ENCODE measurements around the gene RAD51D.

RAD51D gene

DNA sequence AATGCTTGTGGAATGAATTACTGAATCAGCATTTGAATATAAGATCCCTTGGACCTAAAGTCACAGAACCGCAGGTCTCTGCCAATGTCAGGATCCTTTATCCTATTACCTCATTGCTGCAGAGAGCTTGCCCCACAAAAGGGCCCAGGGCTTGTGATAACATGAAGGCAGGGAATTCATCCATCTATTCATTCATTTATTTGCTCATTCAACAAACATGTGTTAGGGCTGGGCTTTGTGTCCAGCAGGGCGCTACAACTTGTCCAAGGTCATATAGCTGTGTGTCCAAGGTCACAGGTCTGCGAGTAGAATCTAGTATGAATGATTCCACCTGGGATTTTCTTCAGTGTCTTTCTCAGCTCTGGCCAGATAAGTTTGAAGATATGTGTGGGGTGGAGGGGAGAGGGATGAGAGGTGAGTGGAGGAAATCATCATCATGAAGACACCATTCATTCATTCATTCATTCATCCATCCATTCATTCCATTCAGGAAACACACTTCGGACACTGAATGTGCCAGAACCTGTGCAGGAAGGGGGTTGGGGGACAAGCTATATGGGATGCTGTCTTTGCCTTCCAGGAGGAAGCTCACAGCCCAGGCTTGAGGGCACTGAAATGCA is 26.7 kb upstream of the RAD51D start:
- TF ChIP-seq, protein P1, sequence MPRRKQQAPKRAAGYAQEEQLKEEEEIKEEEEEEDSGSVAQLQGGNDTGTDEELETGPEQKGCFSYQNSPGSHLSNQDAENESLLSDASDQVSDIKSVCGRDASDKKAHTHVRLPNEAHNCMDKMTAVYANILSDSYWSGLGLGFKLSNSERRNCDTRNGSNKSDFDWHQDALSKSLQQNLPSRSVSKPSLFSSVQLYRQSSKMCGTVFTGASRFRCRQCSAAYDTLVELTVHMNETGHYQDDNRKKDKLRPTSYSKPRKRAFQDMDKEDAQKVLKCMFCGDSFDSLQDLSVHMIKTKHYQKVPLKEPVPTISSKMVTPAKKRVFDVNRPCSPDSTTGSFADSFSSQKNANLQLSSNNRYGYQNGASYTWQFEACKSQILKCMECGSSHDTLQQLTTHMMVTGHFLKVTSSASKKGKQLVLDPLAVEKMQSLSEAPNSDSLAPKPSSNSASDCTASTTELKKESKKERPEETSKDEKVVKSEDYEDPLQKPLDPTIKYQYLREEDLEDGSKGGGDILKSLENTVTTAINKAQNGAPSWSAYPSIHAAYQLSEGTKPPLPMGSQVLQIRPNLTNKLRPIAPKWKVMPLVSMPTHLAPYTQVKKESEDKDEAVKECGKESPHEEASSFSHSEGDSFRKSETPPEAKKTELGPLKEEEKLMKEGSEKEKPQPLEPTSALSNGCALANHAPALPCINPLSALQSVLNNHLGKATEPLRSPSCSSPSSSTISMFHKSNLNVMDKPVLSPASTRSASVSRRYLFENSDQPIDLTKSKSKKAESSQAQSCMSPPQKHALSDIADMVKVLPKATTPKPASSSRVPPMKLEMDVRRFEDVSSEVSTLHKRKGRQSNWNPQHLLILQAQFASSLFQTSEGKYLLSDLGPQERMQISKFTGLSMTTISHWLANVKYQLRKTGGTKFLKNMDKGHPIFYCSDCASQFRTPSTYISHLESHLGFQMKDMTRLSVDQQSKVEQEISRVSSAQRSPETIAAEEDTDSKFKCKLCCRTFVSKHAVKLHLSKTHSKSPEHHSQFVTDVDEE (CRISPR knock-in tag; IDR thresholded peaks at IDR 0.05), result no peak
- TF ChIP-seq TCF4 (CRISPR knock-in tag; IDR thresholded peaks at IDR 0.05; ENCODE audit: borderline replicate concordance) (no peak), ISL1 (CRISPR knock-in tag; IDR thresholded peaks at IDR 0.05) (no peak), ZNF70 (CRISPR knock-in tag; IDR thresholded peaks at IDR 0.05) (no peak), ZFP3 (CRISPR knock-in tag; IDR thresholded peaks at IDR 0.05) (no peak), ESRRG (CRISPR knock-in tag; IDR thresholded peaks at IDR 0.05) (no peak), ZNF565 (CRISPR knock-in tag; conservative IDR thresholded peaks at IDR 0.05; ENCODE audit: low read depth) (no peak)
- ATAC-seq, result no peak

GRCh38 chr17:35144840-35145239 is 25.2 kb upstream of the RAD51D start:
- TF ChIP-seq ZC3H10 (CRISPR knock-in tag; IDR thresholded peaks at IDR 0.05) (no peak), TOX (CRISPR knock-in tag; IDR thresholded peaks at IDR 0.05; ENCODE audit: borderline replicate concordance) (no peak), SNAI2 (CRISPR knock-in tag; IDR thresholded peaks at IDR 0.05) (no peak), GLIS3 (CRISPR knock-in tag; IDR thresholded peaks at IDR 0.05) (no peak), ZFP30 (CRISPR knock-in tag; IDR thresholded peaks at IDR 0.05) (no peak)
- ATAC-seq, result no peak

DNA sequence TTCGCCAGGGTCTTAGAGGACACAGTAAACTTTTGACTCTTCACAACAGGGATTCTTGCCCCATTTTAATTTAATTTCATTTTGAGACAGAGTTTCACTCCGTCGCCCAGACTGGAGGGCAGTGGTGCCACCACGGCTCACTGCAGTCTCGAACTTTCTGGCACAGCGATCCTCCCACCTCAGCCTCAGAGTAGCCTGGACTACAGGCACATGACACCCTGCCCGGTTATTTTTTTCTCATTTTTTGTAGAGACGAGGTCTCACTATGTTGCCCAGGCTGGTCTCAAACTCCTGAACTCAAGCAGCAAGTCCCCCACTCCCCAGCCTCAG is 22.8 kb upstream of the RAD51D start:
- TF ChIP-seq ZNF565 (CRISPR knock-in tag; conservative IDR thresholded peaks at IDR 0.05; ENCODE audit: low read depth) (no peak), ZNF70 (CRISPR knock-in tag; IDR thresholded peaks at IDR 0.05) (no peak), OSR1 (CRISPR knock-in tag; IDR thresholded peaks at IDR 0.05) (no peak), SNAI2 (CRISPR knock-in tag; IDR thresholded peaks at IDR 0.05) (no peak), BACH2 (CRISPR knock-in tag; IDR thresholded peaks at IDR 0.05; ENCODE audit: borderline replicate concordance) (no peak)
- peak; percentile 15 for ATAC-seq

- peak; percentile 97 for ATAC-seq
- TF ChIP-seq, protein P1 (CRISPR knock-in tag; IDR thresholded peaks at IDR 0.05), result 0 out of 2 replicates have a peak, but pooled peaks have one; percentile 18
- no peak for TF ChIP-seq ZFP30 (CRISPR knock-in tag; IDR thresholded peaks at IDR 0.05)
These were observed 22.2 kb upstream of the RAD51D start, which contains the start of gene NLE1 for GRCh38 chr17:35141681-35142466. Gene NLE1 (minus strand): TSS chr17:35142303. CDS start chr17:35142275, 28 bp downstream.

DNA sequence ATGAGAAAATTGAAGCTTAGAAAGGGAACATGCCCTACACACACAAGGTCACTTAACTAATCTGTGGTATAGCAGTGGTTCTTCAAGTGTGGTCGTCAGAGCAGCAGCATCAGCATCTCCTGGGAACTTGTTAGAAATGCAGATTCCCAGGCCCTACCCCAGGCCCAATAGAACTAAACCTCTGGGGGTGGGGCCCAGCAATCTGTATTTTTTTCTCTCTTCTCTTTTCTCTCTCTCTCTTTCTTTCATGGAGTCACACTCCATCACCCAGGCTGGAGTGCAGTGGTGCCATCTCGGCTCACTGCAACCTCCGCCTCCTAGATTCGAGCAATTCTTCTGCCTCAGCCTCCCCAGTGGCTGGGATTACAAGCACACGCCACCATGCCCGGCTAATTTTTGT is 18.6 kb upstream of the RAD51D start:
- no peak for ATAC-seq

More for the DNA sequence above, 18.6 kb upstream of the RAD51D start:
- TF ChIP-seq ZNF70 (CRISPR knock-in tag; IDR thresholded peaks at IDR 0.05) (no peak), ZNF8 (CRISPR knock-in tag; IDR thresholded peaks at IDR 0.05) (no peak), GLIS3 (CRISPR knock-in tag; IDR thresholded peaks at IDR 0.05) (no peak), TCF4 (CRISPR knock-in tag; IDR thresholded peaks at IDR 0.05; ENCODE audit: borderline replicate concordance) (no peak), SNAI2 (CRISPR knock-in tag; IDR thresholded peaks at IDR 0.05) (no peak), ZFP30 (CRISPR knock-in tag; IDR thresholded peaks at IDR 0.05) (no peak), CSDC2 (CRISPR knock-in tag; IDR thresholded peaks at IDR 0.05) (no peak), PPARA (CRISPR knock-in tag; IDR thresholded peaks at IDR 0.05; ENCODE audit: borderline replicate concordance) (no peak)
- TF ChIP-seq, protein P2, sequence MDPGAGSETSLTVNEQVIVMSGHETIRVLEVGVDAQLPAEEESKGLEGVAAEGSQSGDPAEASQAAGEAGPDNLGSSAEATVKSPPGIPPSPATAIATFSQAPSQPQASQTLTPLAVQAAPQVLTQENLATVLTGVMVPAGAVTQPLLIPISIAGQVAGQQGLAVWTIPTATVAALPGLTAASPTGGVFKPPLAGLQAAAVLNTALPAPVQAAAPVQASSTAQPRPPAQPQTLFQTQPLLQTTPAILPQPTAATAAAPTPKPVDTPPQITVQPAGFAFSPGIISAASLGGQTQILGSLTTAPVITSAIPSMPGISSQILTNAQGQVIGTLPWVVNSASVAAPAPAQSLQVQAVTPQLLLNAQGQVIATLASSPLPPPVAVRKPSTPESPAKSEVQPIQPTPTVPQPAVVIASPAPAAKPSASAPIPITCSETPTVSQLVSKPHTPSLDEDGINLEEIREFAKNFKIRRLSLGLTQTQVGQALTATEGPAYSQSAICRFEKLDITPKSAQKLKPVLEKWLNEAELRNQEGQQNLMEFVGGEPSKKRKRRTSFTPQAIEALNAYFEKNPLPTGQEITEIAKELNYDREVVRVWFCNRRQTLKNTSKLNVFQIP (CRISPR knock-in tag; IDR thresholded peaks at IDR 0.05; ENCODE audit: borderline replicate concordance, low read depth), result no peak
- TF ChIP-seq, protein P3, sequence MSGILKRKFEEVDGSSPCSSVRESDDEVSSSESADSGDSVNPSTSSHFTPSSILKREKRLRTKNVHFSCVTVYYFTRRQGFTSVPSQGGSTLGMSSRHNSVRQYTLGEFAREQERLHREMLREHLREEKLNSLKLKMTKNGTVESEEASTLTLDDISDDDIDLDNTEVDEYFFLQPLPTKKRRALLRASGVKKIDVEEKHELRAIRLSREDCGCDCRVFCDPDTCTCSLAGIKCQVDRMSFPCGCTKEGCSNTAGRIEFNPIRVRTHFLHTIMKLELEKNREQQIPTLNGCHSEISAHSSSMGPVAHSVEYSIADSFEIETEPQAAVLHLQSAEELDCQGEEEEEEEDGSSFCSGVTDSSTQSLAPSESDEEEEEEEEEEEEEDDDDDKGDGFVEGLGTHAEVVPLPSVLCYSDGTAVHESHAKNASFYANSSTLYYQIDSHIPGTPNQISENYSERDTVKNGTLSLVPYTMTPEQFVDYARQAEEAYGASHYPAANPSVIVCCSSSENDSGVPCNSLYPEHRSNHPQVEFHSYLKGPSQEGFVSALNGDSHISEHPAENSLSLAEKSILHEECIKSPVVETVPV (CRISPR knock-in tag; IDR thresholded peaks at IDR 0.05), result no peak
